Transverse colon (tissue), 3 donors: ENCODE results near the gene CD82.

Experiments used
- CTCF ChIP-seq, 5 experiments: fragments of 200-600 bp in 3 of 5; fragments of 450-650 bp in 2 of 5; sonication (generic) in 3 of 5; IDR thresholded peaks; 1 replicate in 2 of 5; 2 replicates in 3 of 5; pipeline ENCODE4 v1.5.1; 2016 to 2017; ENCODE audit warnings: antibody characterized with exemption in 5 of 5, inconsistent platforms in 3 of 5, mild to moderate bottlenecking in 2 of 5, moderate library complexity in 1 of 5
- POLR2A ChIP-seq: fragments of 450-650 bp; IDR thresholded peaks from one replicate; pipeline ENCODE4 v1.6.1; 2016; ENCODE audit warnings: antibody characterized with exemption, mild to moderate bottlenecking, moderate library complexity

- TF ChIP-seq POLR2A (no peak), CTCF (IDR thresholded peaks at IDR 0.05) (no peak)
Observed at GRCh38 chr11:44533921-44534711, 31.3 kb upstream of the CD82 start.
